Mesendoderm (in vitro differentiated cells): Measurements from ENCODE around the gene SHISAL1.

Experiments used
- DNase-seq: peaks from one replicate; pipeline ENCODE4 v3.0.0; 2013
- H2AK5ac ChIP-seq: 2 replicates; pipeline ENCODE4 v1.6.1; 2013; ENCODE audit warnings: low read length, inconsistent platforms
- H2BK120ac ChIP-seq: 2 replicates; pipeline ENCODE4 v1.6.1; 2013; ENCODE audit warnings: low read depth, mild to moderate bottlenecking, low read length, moderate library complexity, mixed read lengths
- H2BK15ac ChIP-seq: replicated peaks from 2 replicates; pipeline ENCODE4 v1.6.1; 2013; ENCODE audit warnings: low read depth, mild to moderate bottlenecking, moderate library complexity
- H2BK5ac ChIP-seq: 2 replicates; pipeline ENCODE4 v1.6.1; 2013; ENCODE audit warnings: low read length, inconsistent platforms
- H3K18ac ChIP-seq: 2 replicates; pipeline ENCODE4 v1.6.1; 2013; ENCODE audit warnings: mild to moderate bottlenecking, low read length, mixed read lengths
- H3K23ac ChIP-seq: one replicate; pipeline ENCODE4 v1.6.1; 2013; ENCODE audit warnings: low read length
- H3K27ac ChIP-seq: 2 replicates; pipeline ENCODE4 v1.5.1; 2013; ENCODE audit warnings: low read depth, mild to moderate bottlenecking, inconsistent platforms, low read length, moderate library complexity
- H3K27me3 ChIP-seq: 2 replicates; pipeline ENCODE4 v1.6.1; 2013; ENCODE audit warnings: low read length, control low read depth, mild to moderate bottlenecking, inconsistent platforms; ENCODE audit not compliant: insufficient read depth, poor library complexity
- H3K36me3 ChIP-seq: 2 replicates; pipeline ENCODE4 v1.6.1; 2013; ENCODE audit warnings: low read length, inconsistent platforms; ENCODE audit not compliant: control insufficient read depth, insufficient read depth
- H3K4ac ChIP-seq: one replicate; pipeline ENCODE4 v1.6.1; 2013; ENCODE audit warnings: low read depth, mild to moderate bottlenecking, low read length, moderate library complexity
- H3K4me1 ChIP-seq: 2 replicates; pipeline ENCODE4 v1.6.1; 2013; ENCODE audit warnings: low read depth, low read length, inconsistent platforms; ENCODE audit not compliant: control insufficient read depth
- H3K4me2 ChIP-seq: 2 replicates; pipeline ENCODE4 v1.6.1; 2013; ENCODE audit warnings: low read length
- H3K4me3 ChIP-seq: 2 replicates; pipeline ENCODE4 v1.5.1; 2013; ENCODE audit warnings: mild to moderate bottlenecking, low read length
- H3K56ac ChIP-seq: one replicate; pipeline ENCODE4 v1.6.1; 2013; ENCODE audit warnings: low read length
- H3K79me1 ChIP-seq: 2 replicates; pipeline ENCODE4 v1.6.1; 2013; ENCODE audit warnings: low read length, inconsistent platforms
- H3K79me2 ChIP-seq: 2 replicates; pipeline ENCODE4 v1.6.1; 2013; ENCODE audit warnings: mild to moderate bottlenecking, low read length; ENCODE audit not compliant: control insufficient read depth, insufficient read depth
- H3K9ac ChIP-seq: 2 replicates; pipeline ENCODE4 v1.6.1; 2013; ENCODE audit warnings: low read length, inconsistent platforms
- H4K5ac ChIP-seq: one replicate; pipeline ENCODE4 v1.6.1; 2013; ENCODE audit warnings: low read length
- H4K8ac ChIP-seq: one replicate; pipeline ENCODE4 v1.6.1; 2013; ENCODE audit warnings: low read depth, mild to moderate bottlenecking, control low read depth, low read length, moderate library complexity
- WGBS: extraction: QIAGEN DNeasy Blood & Tissue Kit; methylation state at CpG from one replicate; pipeline ENCODE4 v1.1.7; 2013; ENCODE audit warnings: low lambda C conversion rate, missing lambda C conversion rate; ENCODE audit not compliant: insufficient coverage; ENCODE audit errors: extremely low coverage; 5-methylcytosine and 5-hydroxymethylcytosine counted together

The SHISAL1 gene

GRCh38 chr22:44341431-44342346 is 28.9 kb upstream of the SHISAL1 start:
- no peak overlapping the region for H2BK120ac ChIP-seq
- peak; percentile 31 for DNase-seq
- H3K27ac ChIP-seq: no peak overlapping the region
- WGBS: no CpG with 5 or more reads among the region's 17 CpGs
- no peak overlapping the region for H4K5ac ChIP-seq
- H3K23ac ChIP-seq: no peak overlapping the region
- no peaks in the 10 kb centered on the region for H3K27me3 ChIP-seq
- H3K18ac ChIP-seq: no peak overlapping the region
- H3K4ac ChIP-seq: no peak overlapping the region
- no peak overlapping the region for H3K4me3 ChIP-seq
- H3K56ac ChIP-seq: peak overlapping the region; percentile 3
- no peaks in the 10 kb centered on the region for H3K36me3 ChIP-seq
- H2BK15ac ChIP-seq: no peak overlapping the region
- H3K4me1 ChIP-seq: no peaks in the 10 kb centered on the region
- no peak overlapping the region for H2AK5ac ChIP-seq
- no peaks in the 10 kb centered on the region for H3K79me2 ChIP-seq
- H3K9ac ChIP-seq: no peak overlapping the region
- no peaks in the 10 kb centered on the region for H3K79me1 ChIP-seq
- H3K4me2 ChIP-seq: no peak overlapping the region
- no peak overlapping the region for H2BK5ac ChIP-seq
- no peak overlapping the region for H4K8ac ChIP-seq

DNA sequence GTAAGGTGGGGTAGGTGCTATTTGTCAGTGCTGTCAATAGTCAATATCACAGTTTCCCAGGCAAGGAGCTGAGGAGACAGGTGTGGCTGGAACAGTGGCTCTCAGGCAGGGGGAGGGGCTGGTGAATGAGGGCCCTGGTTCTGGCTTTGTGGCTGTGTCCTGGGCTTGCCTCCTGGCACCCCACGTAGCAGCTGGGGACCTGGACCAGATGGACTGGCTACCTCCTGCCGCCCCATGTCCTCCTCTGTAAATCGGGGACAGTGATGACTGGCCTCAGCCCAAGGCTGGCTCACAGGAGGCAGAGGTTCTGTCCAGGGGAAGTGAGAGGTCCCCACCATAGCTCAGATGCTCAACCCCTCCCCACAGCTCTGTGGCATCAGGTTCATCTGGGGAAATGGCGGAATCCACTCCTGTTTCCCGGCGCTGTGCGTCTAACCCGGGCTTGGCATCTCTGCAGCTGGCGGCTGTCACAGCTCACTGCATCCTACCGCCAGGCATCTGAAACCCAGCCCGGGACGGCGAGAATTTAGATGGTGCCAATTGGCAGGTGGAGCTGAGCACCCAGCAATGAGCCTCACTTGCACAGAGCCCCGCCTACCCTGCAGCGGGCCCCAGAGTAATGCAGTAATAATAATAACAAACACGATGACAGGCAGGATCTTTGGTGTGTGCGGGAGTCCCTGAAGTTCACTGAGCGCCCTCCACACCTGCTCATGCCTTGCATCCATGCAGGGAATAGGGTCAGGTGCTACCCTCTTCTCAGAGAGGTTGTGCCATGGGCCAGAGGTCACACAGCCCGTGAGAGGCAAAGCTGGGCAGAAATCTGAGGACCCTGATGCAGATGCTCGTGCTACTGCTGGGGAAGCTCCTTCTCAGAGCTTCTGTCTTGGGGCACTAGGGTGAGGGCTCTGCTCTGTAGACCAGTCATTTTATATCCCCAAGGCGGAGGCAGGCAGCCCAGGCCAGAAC is 27.8 kb upstream of the SHISAL1 start:
- Histone ChIP-seq H3K27ac (no peak overlapping the region), H3K4ac (no peak overlapping the region), H3K56ac (no peak overlapping the region), H3K23ac (no peak overlapping the region), H3K4me1 (no peaks in the 10 kb centered on the region), H3K4me3 (no peak overlapping the region), H4K8ac (no peak overlapping the region), H3K36me3 (no peaks in the 10 kb centered on the region), H3K27me3 (no peaks in the 10 kb centered on the region), H4K5ac (no peak overlapping the region), H2BK5ac (no peak overlapping the region), H2BK120ac (no peak overlapping the region), H3K79me1 (no peaks in the 10 kb centered on the region), H2AK5ac (no peak overlapping the region), H2BK15ac (no peak overlapping the region), H3K4me2 (no peak overlapping the region), H3K9ac (no peak overlapping the region), H3K79me2 (no peaks in the 10 kb centered on the region), H3K18ac (no peak overlapping the region)
- WGBS: no CpG with 5 or more reads among the region's 21 CpGs
- no peak for DNase-seq

DNA sequence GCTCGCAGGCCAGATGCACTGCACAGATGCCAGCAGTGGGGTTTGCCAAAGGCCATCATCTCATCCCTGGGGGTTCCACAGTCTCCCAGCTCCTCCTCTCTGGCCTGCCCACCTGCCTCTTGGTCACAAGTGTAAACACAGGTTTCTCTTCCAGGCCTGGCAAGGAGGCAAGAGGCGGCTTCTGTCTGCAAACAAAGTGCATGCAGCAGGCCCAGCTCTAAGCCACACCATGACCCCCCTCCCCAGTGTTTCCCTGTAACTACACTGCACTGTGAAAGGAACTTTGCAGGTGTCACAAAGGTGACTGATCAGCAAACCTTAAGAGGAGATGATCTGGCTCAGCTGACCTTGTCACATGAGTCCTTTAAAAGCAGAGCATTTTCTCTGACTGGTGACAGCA is 26.2 kb upstream of the SHISAL1 start:
- Histone ChIP-seq H3K4ac (no peak overlapping the region), H3K56ac (no peak overlapping the region), H3K27ac (no peak overlapping the region), H2BK15ac (no peak overlapping the region), H3K23ac (no peak overlapping the region), H2BK120ac (no peak overlapping the region), H4K8ac (no peak overlapping the region), H3K18ac (no peak overlapping the region), H3K36me3 (no peaks in the 10 kb centered on the region), H2BK5ac (no peak overlapping the region), H3K9ac (no peak overlapping the region), H3K27me3 (no peaks in the 10 kb centered on the region), H3K79me2 (no peaks in the 10 kb centered on the region), H2AK5ac (no peak overlapping the region), H3K4me2 (no peak overlapping the region), H3K79me1 (no peaks in the 10 kb centered on the region), H3K4me3 (no peak overlapping the region), H4K5ac (no peak overlapping the region), H3K4me1 (no peaks in the 10 kb centered on the region)
- no peak for DNase-seq
- WGBS: no CpG with 5 or more reads among the region's 2 CpGs

DNA sequence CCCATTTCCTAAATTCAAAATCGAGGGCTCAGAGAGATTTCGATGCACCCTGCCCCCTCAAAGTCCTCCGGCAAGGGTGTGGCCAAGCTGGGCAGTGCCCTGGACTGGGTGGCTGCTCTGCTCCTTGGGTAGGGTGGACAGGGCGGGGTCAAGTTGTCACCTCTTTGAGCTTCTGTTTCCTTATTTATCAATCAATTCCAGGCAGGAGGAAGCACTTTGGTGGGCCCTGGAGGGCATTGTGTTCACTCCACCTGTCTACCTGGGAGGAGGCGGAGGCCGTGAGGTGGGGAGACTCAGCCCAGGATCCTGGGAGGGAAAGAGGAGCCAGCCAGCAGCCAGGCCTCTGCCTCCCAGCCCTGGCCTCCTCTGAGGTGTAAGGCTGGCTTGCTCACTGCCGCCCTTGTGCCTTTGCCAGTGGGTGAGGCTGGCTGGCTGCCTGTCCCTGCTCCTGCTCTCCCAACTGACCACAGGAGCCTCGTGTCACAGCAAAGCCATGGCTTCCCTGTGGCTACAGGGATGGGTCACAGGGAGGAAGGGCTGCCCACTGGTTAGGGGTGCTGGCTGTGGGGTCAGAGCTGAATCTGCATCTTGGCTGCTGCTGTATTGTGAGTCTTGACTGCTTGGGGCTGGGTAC is 25.5 kb upstream of the SHISAL1 start:
- Histone ChIP-seq H3K79me2 (no peaks in the 10 kb centered on the region), H2BK5ac (no peak overlapping the region), H4K8ac (no peak overlapping the region), H3K4ac (no peak overlapping the region), H3K27me3 (no peaks in the 10 kb centered on the region), H3K23ac (no peak overlapping the region), H3K4me1 (no peaks in the 10 kb centered on the region), H3K27ac (no peak overlapping the region), H3K18ac (no peak overlapping the region), H3K79me1 (no peaks in the 10 kb centered on the region), H3K56ac (no peak overlapping the region), H2BK120ac (no peak overlapping the region), H3K36me3 (no peaks in the 10 kb centered on the region), H2BK15ac (no peak overlapping the region), H3K4me2 (no peak overlapping the region), H3K4me3 (no peak overlapping the region), H3K9ac (no peak overlapping the region), H2AK5ac (no peak overlapping the region), H4K5ac (no peak overlapping the region)
- no peak for DNase-seq
- WGBS: no CpG with 5 or more reads among the region's 8 CpGs

- H3K79me2 ChIP-seq: no peaks in the 10 kb centered on the region
- peak; percentile 41 for DNase-seq
- no peaks in the 10 kb centered on the region for H3K36me3 ChIP-seq
- no peaks in the 10 kb centered on the region for H3K4me1 ChIP-seq
- WGBS: no CpG with 5 or more reads among the region's 13 CpGs
- H4K5ac ChIP-seq: no peak overlapping the region
- H3K79me1 ChIP-seq: no peaks in the 10 kb centered on the region
- no peak overlapping the region for H4K8ac ChIP-seq
- no peak overlapping the region for H3K27ac ChIP-seq
- H3K18ac ChIP-seq: no peak overlapping the region
- no peak overlapping the region for H2AK5ac ChIP-seq
- no peak overlapping the region for H3K4me2 ChIP-seq
- no peak overlapping the region for H3K4ac ChIP-seq
- no peak overlapping the region for H3K23ac ChIP-seq
- H3K9ac ChIP-seq: no peak overlapping the region
- no peak overlapping the region for H2BK15ac ChIP-seq
- no peak overlapping the region for H3K56ac ChIP-seq
- H2BK120ac ChIP-seq: no peak overlapping the region
- no peak overlapping the region for H2BK5ac ChIP-seq
- H3K4me3 ChIP-seq: no peak overlapping the region
- H3K27me3 ChIP-seq: no peaks in the 10 kb centered on the region
Observed at GRCh38 chr22:44337678-44338004, 24.9 kb upstream of the SHISAL1 start.
